H1 (cell line): ENCODE measurements around the gene CPNE5. TPM values are rescaled to one million over a fixed set of nuclear protein-coding genes. Genes with fewer than 3 reads are reported as not detected.

Source experiments
- CEBPB ChIP-seq: IDR thresholded peaks from 2 replicates; pipeline ENCODE4 v1.6.1; 2012; ENCODE audit warnings: low read depth, low read length
- CHD1 ChIP-seq: IDR thresholded peaks from 2 replicates; pipeline ENCODE4 v1.6.1; 2012; ENCODE audit warnings: low read depth, low read length, improper control_type of control experiment
- CHD7 ChIP-seq: fragments of 300-600 bp; sonication (generic); IDR thresholded peaks from 2 replicates; pipeline ENCODE4 v1.7.1; 2012; ENCODE audit warnings: low read length, moderate library complexity, mild to moderate bottlenecking, inconsistent platforms; ENCODE audit not compliant: insufficient replicate concordance
- MAX ChIP-seq: IDR thresholded peaks from 2 replicates; pipeline ENCODE4 v1.6.1; 2012; ENCODE audit warnings: inconsistent platforms
- RFX5 ChIP-seq: IDR thresholded peaks from 2 replicates; pipeline ENCODE4 v1.6.1; 2011; ENCODE audit warnings: low read depth, low read length, improper control_type of control experiment, borderline replicate concordance
- SP2 ChIP-seq: IDR thresholded peaks from 2 replicates; pipeline ENCODE4 v1.6.1; 2012; ENCODE audit warnings: mild to moderate bottlenecking, low read length, inconsistent platforms
- SP4 ChIP-seq: IDR thresholded peaks from 2 replicates; pipeline ENCODE4 v1.6.1; 2012; ENCODE audit warnings: low read length, inconsistent platforms
- polyA plus RNA-seq, 7 experiments: library from polyadenylated mRNA; depleted of rRNA in 3 of 7; stranded (reverse) in 5 of 7; unstranded in 2 of 7; fragments of >200 nt in 5 of 7; fragments of 200-250 nt in 2 of 7; gene quantifications; 1 replicate in 5 of 7; 2 replicates in 1 of 7; 4 replicates in 1 of 7; pipeline versions ENCODE4 v1.2.1 to v1.2.3, GENCODE V29; 2011 to 2013; ENCODE audit warnings: missing spikeins in 2 of 7, mixed read lengths in 2 of 7
- total RNA-seq: library from RNA; stranded (reverse); fragmentation: NEBNext Ultra II Directional; extraction: Animal tissue kit (Norgen Biotek cat#: 25700); gene quantifications from 2 replicates; pipeline ENCODE4 v1.2.1, GENCODE V29; 2021
- TF ChIP-seq, protein P1 (sequence below): IDR thresholded peaks from 2 replicates; pipeline ENCODE4 v1.6.1; 2012; ENCODE audit warnings: low read length, inconsistent platforms

CPNE5 gene
- total and polyA plus RNA-seq, 2 of the 8 experiments (the other 6 are each of a cell fraction or from before 2014, with no cell fraction given): 0.88 to 1.8 TPM

- no peak for TF ChIP-seq CHD7
- TF ChIP-seq CEBPB: no peak
- no peak for TF ChIP-seq SP2
- TF ChIP-seq, protein P1, sequence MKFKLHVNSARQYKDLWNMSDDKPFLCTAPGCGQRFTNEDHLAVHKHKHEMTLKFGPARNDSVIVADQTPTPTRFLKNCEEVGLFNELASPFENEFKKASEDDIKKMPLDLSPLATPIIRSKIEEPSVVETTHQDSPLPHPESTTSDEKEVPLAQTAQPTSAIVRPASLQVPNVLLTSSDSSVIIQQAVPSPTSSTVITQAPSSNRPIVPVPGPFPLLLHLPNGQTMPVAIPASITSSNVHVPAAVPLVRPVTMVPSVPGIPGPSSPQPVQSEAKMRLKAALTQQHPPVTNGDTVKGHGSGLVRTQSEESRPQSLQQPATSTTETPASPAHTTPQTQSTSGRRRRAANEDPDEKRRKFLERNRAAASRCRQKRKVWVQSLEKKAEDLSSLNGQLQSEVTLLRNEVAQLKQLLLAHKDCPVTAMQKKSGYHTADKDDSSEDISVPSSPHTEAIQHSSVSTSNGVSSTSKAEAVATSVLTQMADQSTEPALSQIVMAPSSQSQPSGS: no peak
- no peak for TF ChIP-seq RFX5
- no peak for TF ChIP-seq SP4
- no peak for TF ChIP-seq MAX
- no peak for TF ChIP-seq CHD1
These were observed 135.3 kb downstream of the CPNE5 start (continued) for GRCh38 chr6:36703982-36704381.
